ENCODE measurements around the gene PTAFR.

- TF ChIP-seq CTCF (IDR thresholded peaks at IDR 0.05; ENCODE audit: borderline replicate concordance, extremely low read depth, low read length, poor library complexity, severe bottlenecking) (no peak), EZH2 (IDR thresholded peaks at IDR 0.05; ENCODE audit: borderline replicate concordance, low read depth, low read length, severe bottlenecking) (no peak)
These were observed 3.1 kb downstream of the PTAFR start for GRCh38 chr1:28173151-28173979.

Measured in DND-41 (cell line).